H1 (cell line): ENCODE data around the gene SHISAL1. TPM values are rescaled to one million over a fixed set of nuclear protein-coding genes. Genes with fewer than 3 reads are reported as not detected.

Source experiments
- CTCF ChIA-PET: fragments of 300-600 bp; sonication (Branson Sonifier 250); formaldehyde crosslinking; loops from one replicate; lab custom pipeline; 2021; ENCODE audit not compliant: partially characterized antibody; lab: Charles Lee
- POLR2A ChIA-PET: fragments of 300-600 bp; sonication (Branson Sonifier 250); formaldehyde crosslinking; loops from one replicate; lab custom pipeline; 2021; ENCODE audit warnings: inconsistent platforms; ENCODE audit not compliant: partially characterized antibody; lab: Charles Lee
- DNase-seq, 2 experiments: peaks; one replicate each; pipeline versions ENCODE4 v3.0.0 to v3.0.0-alpha.2; 2010 to 2022; ENCODE audit warnings: low spot score in 2 of 2, low read depth in 1 of 2, mixed read lengths in 1 of 2
- FAIRE-seq: peaks from 2 replicates; lab custom pipeline; 2011; peaks lifted over from hg19 to GRCh38; lab: Jason Lieb, UNC
- H2AFZ ChIP-seq: 2 replicates; pipeline ENCODE4 v1.8.1; 2012; ENCODE audit warnings: low read length, inconsistent platforms
- H2AK5ac ChIP-seq: 2 replicates; pipeline ENCODE4 v1.6.1; 2013; ENCODE audit warnings: low read depth, low read length
- H2BK120ac ChIP-seq: replicated peaks from 2 replicates; pipeline ENCODE3; 2013; ENCODE audit warnings: low read depth, low read length, inconsistent platforms
- H2BK12ac ChIP-seq: 2 replicates; pipeline ENCODE4 v1.6.1; 2013; ENCODE audit warnings: low read depth, low read length
- H2BK15ac ChIP-seq: 2 replicates; pipeline ENCODE4 v1.6.1; 2013; ENCODE audit warnings: low read length
- H2BK20ac ChIP-seq: 2 replicates; pipeline ENCODE4 v1.6.1; 2013; ENCODE audit warnings: low read length
- H2BK5ac ChIP-seq: 2 replicates; pipeline ENCODE4 v1.6.1; 2013; ENCODE audit warnings: low read depth, low read length
- H3K14ac ChIP-seq: 2 replicates; pipeline ENCODE4 v1.6.1; 2013; ENCODE audit warnings: inconsistent platforms; ENCODE audit not compliant: insufficient read length
- H3K18ac ChIP-seq: 2 replicates; pipeline ENCODE4 v1.6.1; 2013; ENCODE audit warnings: low read length; ENCODE audit errors: extremely low read depth
- H3K23ac ChIP-seq: 2 replicates; pipeline ENCODE4 v1.6.1; 2013; ENCODE audit warnings: inconsistent platforms; ENCODE audit not compliant: insufficient read length
- H3K23me2 ChIP-seq: 2 replicates; pipeline ENCODE4 v1.6.1; 2013; ENCODE audit warnings: low read depth, low read length
- H3K27ac ChIP-seq: 2 replicates; pipeline ENCODE4 v1.6.1; 2011; ENCODE audit warnings: low read depth, low read length, inconsistent platforms
- H3K27me3 ChIP-seq, 4 experiments: replicated peaks in 1 of 4; 1 replicate in 1 of 4; 2 replicates in 3 of 4; pipeline versions ENCODE4 v1.6.1 to v1.8.1; 2011 to 2013; ENCODE audit warnings: low read length in 3 of 4, mild to moderate bottlenecking in 3 of 4, inconsistent platforms in 2 of 4, mixed read lengths in 2 of 4, moderate library complexity in 1 of 4; ENCODE audit not compliant: control insufficient read depth in 3 of 4, insufficient read depth in 3 of 4; ENCODE audit errors: extremely low read depth in 1 of 4
- H3K36me3 ChIP-seq, 4 experiments: 2 replicates each; pipeline versions ENCODE4 v1.6.1 to v1.8.1; 2011 to 2013; ENCODE audit warnings: mild to moderate bottlenecking in 4 of 4, low read length in 3 of 4, moderate library complexity in 2 of 4, control low read depth in 1 of 4, inconsistent platforms in 1 of 4; ENCODE audit not compliant: insufficient read depth in 4 of 4, control insufficient read depth in 2 of 4
- H3K4ac ChIP-seq: replicated peaks from 2 replicates; pipeline ENCODE3; 2013; ENCODE audit warnings: low read length, low read depth, mixed read lengths, inconsistent platforms; ENCODE audit not compliant: insufficient read length
- H3K4me1 ChIP-seq, 4 experiments: replicated peaks in 1 of 4; 1 replicate in 1 of 4; 2 replicates in 3 of 4; pipeline versions ENCODE4 v1.6.1 to v1.8.1; 2011 to 2013; ENCODE audit warnings: low read length in 3 of 4, inconsistent platforms in 2 of 4, mixed read lengths in 1 of 4; ENCODE audit not compliant: insufficient read depth in 4 of 4, control insufficient read depth in 3 of 4
- H3K4me2 ChIP-seq, 2 experiments: 2 replicates each; pipeline versions ENCODE4 v1.6.1 to v1.8.1; 2011 to 2013; ENCODE audit warnings: low read depth in 2 of 2, low read length in 2 of 2, control low read depth in 1 of 2, inconsistent platforms in 1 of 2, mild to moderate bottlenecking in 1 of 2; ENCODE audit not compliant: insufficient read depth in 1 of 2
- H3K4me3 ChIP-seq, 4 experiments: fragments of 200-600, 300-600 bp in 1 of 4; sonication (generic), shearing (Covaris generic), sonication (Bioruptor Twin) in 1 of 4; 2 replicates each; pipeline versions ENCODE4 v1.5.1 to v1.8.1; 2011 to 2016; ENCODE audit warnings: low read length in 4 of 4, low read depth in 3 of 4, control low read depth in 2 of 4, inconsistent platforms in 2 of 4, mild to moderate bottlenecking in 2 of 4, mixed read lengths in 1 of 4, moderate library complexity in 1 of 4; ENCODE audit not compliant: insufficient read depth in 2 of 4; ENCODE audit errors: extremely low read depth in 1 of 4
- H3K56ac ChIP-seq: replicated peaks from 2 replicates; pipeline ENCODE3; 2013; ENCODE audit warnings: low read depth, mild to moderate bottlenecking, mixed read lengths, low read length, inconsistent platforms; ENCODE audit not compliant: insufficient read length
- H3K79me1 ChIP-seq: 2 replicates; pipeline ENCODE4 v1.6.1; 2013; ENCODE audit warnings: low read depth, low read length, control low read depth
- H3K79me2 ChIP-seq, 2 experiments: 2 replicates each; pipeline versions ENCODE4 v1.6.1 to v1.8.1; 2012 to 2013; ENCODE audit warnings: low read length in 2 of 2, mild to moderate bottlenecking in 2 of 2, inconsistent platforms in 1 of 2; ENCODE audit not compliant: insufficient read depth in 2 of 2, control insufficient read depth in 1 of 2
- H3K9ac ChIP-seq, 4 experiments: replicated peaks in 1 of 4; 1 replicate in 1 of 4; 2 replicates in 3 of 4; pipeline versions ENCODE4 v1.6.1 to v1.8.1; 2011 to 2013; ENCODE audit warnings: low read depth in 3 of 4, low read length in 3 of 4, control low read depth in 2 of 4, mild to moderate bottlenecking in 2 of 4, moderate library complexity in 2 of 4, inconsistent platforms in 1 of 4; ENCODE audit errors: extremely low read depth in 1 of 4
- H3K9me3 ChIP-seq, 2 experiments: 2 replicates each; pipeline versions ENCODE4 v1.6.1 to v1.8.1; 2012 to 2013; ENCODE audit warnings: mild to moderate bottlenecking in 2 of 2, moderate library complexity in 2 of 2, control low read depth in 1 of 2, inconsistent platforms in 1 of 2, low read depth in 1 of 2, low read length in 1 of 2, mixed read lengths in 1 of 2; ENCODE audit not compliant: insufficient read depth in 2 of 2
- H4K20me1 ChIP-seq, 2 experiments: replicated peaks in 1 of 2; 2 replicates each; pipeline versions ENCODE3 to v1.8.1; 2011 to 2013; ENCODE audit warnings: inconsistent platforms in 2 of 2, low read length in 2 of 2, mild to moderate bottlenecking in 1 of 2; ENCODE audit not compliant: insufficient read depth in 2 of 2, control insufficient read depth in 1 of 2
- H4K5ac ChIP-seq: 2 replicates; pipeline ENCODE4 v1.6.1; 2013; ENCODE audit warnings: low read length, low read depth, mixed read lengths, inconsistent platforms; ENCODE audit not compliant: insufficient read length
- H4K8ac ChIP-seq: 2 replicates; pipeline ENCODE4 v1.8.0; 2013; ENCODE audit warnings: mild to moderate bottlenecking, moderate library complexity, low read length, inconsistent platforms; ENCODE audit not compliant: insufficient read depth; ENCODE audit errors: extremely low read depth
- H4K91ac ChIP-seq: replicated peaks from 2 replicates; pipeline ENCODE3; 2013; ENCODE audit warnings: low read length, mixed read lengths, inconsistent platforms; ENCODE audit not compliant: insufficient read length
- CHD1 ChIP-seq: IDR thresholded peaks from 2 replicates; pipeline ENCODE4 v1.6.1; 2012; ENCODE audit warnings: low read depth, low read length, improper control_type of control experiment
- KDM5A ChIP-seq: fragments of 200-600 bp; IDR thresholded peaks from 2 replicates; pipeline ENCODE4 v1.7.1; 2012; ENCODE audit warnings: mild to moderate bottlenecking, low read length, inconsistent platforms, mixed read lengths
- NANOG ChIP-seq: IDR thresholded peaks from 2 replicates; pipeline ENCODE4 v1.6.1; 2011; ENCODE audit warnings: low read length, low read depth, mild to moderate bottlenecking, inconsistent platforms; ENCODE audit not compliant: insufficient read depth, poor library complexity, severe bottlenecking
- SIX5 ChIP-seq: IDR thresholded peaks from 2 replicates; pipeline ENCODE4 v1.6.1; 2011; ENCODE audit warnings: mild to moderate bottlenecking, low read depth, low read length
- SP4 ChIP-seq: IDR thresholded peaks from 2 replicates; pipeline ENCODE4 v1.6.1; 2012; ENCODE audit warnings: low read length, inconsistent platforms
- TAF1 ChIP-seq: IDR thresholded peaks from 2 replicates; pipeline ENCODE4 v1.6.1; 2011; ENCODE audit warnings: mild to moderate bottlenecking, low read depth, low read length
- TAF7 ChIP-seq: optimal IDR thresholded peaks from 2 replicates; pipeline ENCODE3; 2011; ENCODE audit warnings: low read depth, mild to moderate bottlenecking, inconsistent platforms, low read length, moderate library complexity, borderline replicate concordance
- WGBS, 2 experiments: shearing (Covaris generic) in 1 of 2; methylation state at CpG; one replicate each; pipeline versions ENCODE4 v1.1.6 to v1.1.7; 2013 to 2015; ENCODE audit warnings: low lambda C conversion rate in 2 of 2, mixed read lengths in 2 of 2, inconsistent platforms in 1 of 2, low coverage in 1 of 2, missing lambda C conversion rate in 1 of 2; ENCODE audit not compliant: insufficient replicate concordance in 2 of 2, insufficient coverage in 1 of 2, insufficient read length in 1 of 2; ENCODE audit errors: extremely low coverage in 1 of 2, missing lambda C conversion rate in 1 of 2; 5-methylcytosine and 5-hydroxymethylcytosine counted together
- polyA plus RNA-seq, 7 experiments: library from polyadenylated mRNA; depleted of rRNA in 3 of 7; stranded (reverse) in 5 of 7; unstranded in 2 of 7; fragments of >200 nt in 5 of 7; fragments of 200-250 nt in 2 of 7; gene quantifications; 1 replicate in 5 of 7; 2 replicates in 1 of 7; 4 replicates in 1 of 7; pipeline versions ENCODE4 v1.2.1 to v1.2.3, GENCODE V29; 2011 to 2013; ENCODE audit warnings: missing spikeins in 2 of 7, mixed read lengths in 2 of 7
- total RNA-seq: library from RNA; stranded (reverse); fragmentation: NEBNext Ultra II Directional; extraction: Animal tissue kit (Norgen Biotek cat#: 25700); gene quantifications from 2 replicates; pipeline ENCODE4 v1.2.1, GENCODE V29; 2021
- TF ChIP-seq, protein P1 (sequence below): IDR thresholded peaks from 2 replicates; pipeline ENCODE4 v1.6.1; 2012; ENCODE audit warnings: inconsistent platforms

The SHISAL1 gene
- total and polyA plus RNA-seq, 2 of the 8 experiments (the other 6 are each of a cell fraction or from before 2014, with no cell fraction given) = 3.7 to 5.8 TPM

DNA sequence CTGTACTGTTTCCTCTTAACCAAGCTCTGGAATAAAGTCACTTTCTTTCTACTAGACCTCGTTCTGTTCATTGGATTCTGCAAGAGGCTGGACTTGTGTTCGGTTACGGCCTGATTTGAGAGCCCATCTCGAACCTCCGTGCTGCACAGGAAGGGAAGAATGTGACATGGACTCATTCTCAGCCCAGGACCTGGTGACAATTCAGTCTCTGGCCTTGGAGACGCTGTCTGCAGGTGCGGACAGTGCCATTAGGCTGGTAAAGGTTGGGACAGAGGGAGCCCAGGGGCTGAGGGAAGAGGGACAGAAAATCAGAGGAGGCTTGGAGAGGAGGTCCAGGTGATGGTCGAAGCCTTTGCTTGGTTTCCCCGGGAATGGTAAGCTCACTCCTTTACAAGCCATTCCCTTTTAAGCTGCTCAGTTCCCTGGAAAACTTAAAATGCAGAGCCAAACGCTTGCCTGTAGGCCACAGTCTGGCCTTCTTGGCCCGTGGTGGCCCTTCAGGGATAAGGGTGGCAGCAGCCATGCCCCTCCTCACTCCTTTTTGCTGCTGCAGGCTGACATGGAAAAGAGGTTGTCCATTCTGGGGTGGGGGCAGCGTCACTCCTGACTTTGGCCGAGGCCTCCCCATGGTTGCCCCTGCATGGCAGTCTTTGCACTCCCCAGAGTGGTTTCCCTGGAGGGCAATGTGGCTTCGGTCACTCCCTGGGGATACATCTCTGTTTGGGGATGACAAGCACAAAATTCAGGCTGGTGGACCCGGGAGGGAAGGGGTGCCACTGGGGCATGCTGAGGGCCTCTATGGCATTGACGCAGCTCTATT is 52.3 kb downstream of the SHISAL1 start:
- Histone ChIP-seq H2AK5ac (no peak overlapping the region), H4K20me1 (no peaks in the 10 kb centered on the region), H3K4me2 (no peak overlapping the region), H3K9ac (no peak overlapping the region), H2BK15ac (no peak overlapping the region), H3K18ac (no peak overlapping the region), H3K36me3 (no peaks in the 10 kb centered on the region), H3K4ac (no peak overlapping the region), H3K79me2 (no peaks in the 10 kb centered on the region), H3K79me1 (no peaks in the 10 kb centered on the region), H3K4me1 (peaks cover 0 to 11% (median 6%) of the 10 kb centered on the region in 4 experiments; a peak in 6 of 7 replicates), H2BK5ac (no peak overlapping the region), H3K14ac (no peak overlapping the region), H3K27me3 (no peaks in the 10 kb centered on the region), H4K5ac (no peak overlapping the region), H2BK20ac (no peak overlapping the region), H2BK120ac (no peak overlapping the region), H3K23me2 (no peaks in the 10 kb centered on the region), H3K9me3 (no peaks in the 10 kb centered on the region), H3K4me3 (no peak overlapping the region), H2BK12ac (no peak overlapping the region), H4K91ac (no peak overlapping the region), H3K27ac (no peak overlapping the region), H2AFZ (no peak overlapping the region), H3K23ac (no peak overlapping the region), H4K8ac (no peak overlapping the region; the same call in 1 of the 2 replicates), H3K56ac (no peak overlapping the region)
- TF ChIP-seq SIX5 = no peak
- no peak for TF ChIP-seq TAF1
- no peak for TF ChIP-seq TAF7
- no peak for TF ChIP-seq NANOG
- no peak for TF ChIP-seq KDM5A
- no peak for TF ChIP-seq SP4
- no peak for TF ChIP-seq CHD1
- TF ChIP-seq, protein P1, sequence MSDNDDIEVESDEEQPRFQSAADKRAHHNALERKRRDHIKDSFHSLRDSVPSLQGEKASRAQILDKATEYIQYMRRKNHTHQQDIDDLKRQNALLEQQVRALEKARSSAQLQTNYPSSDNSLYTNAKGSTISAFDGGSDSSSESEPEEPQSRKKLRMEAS = no peak
- no peak for FAIRE-seq
- 86% methylated on average over 16 of the region's 16 CpGs; no CpG with 5 or more reads in 1 of the 2 experiments for WGBS, 2 experiments
- DNase-seq = peak in 1 of 2 experiments; percentile 35
- CTCF ChIA-PET = interaction anchor here (0.6 to 2.0 kb wide), 5 partner anchors 10 to 267 kb away, joined by 3 to 5 read pairs (median 3); no protein-coding TSS in a partner anchor
- POLR2A ChIA-PET = no interaction called here
